A673 (cell line): ENCODE results near the gene CHRD.

ENCODE experiments used
- CTCF ChIP-seq: fragments of 300-800, 200-600 bp; sonication (generic); conservative IDR thresholded peaks from 2 replicates; pipeline ENCODE4 v1.5.1; 2017; ENCODE audit warnings: low read depth, mild to moderate bottlenecking, antibody characterized with exemption, low read length, moderate library complexity, mixed read lengths
- EZH2 ChIP-seq: fragments of 200-600 bp; sonication (generic); IDR thresholded peaks from 2 replicates; pipeline ENCODE4 v1.6.1; 2017; ENCODE audit warnings: borderline replicate concordance, low read depth, mild to moderate bottlenecking, mixed read lengths, antibody characterized with exemption, low read length; ENCODE audit not compliant: poor library complexity, severe bottlenecking

- TF ChIP-seq CTCF (no peak), EZH2 (no peak)
Observed at GRCh38 chr3:184354754-184355153, 25.1 kb upstream of the CHRD start.
